NCI-H2107 treated with DMSO at 0.1 percent for 48 hours (cell line): Measurements from ENCODE around the gene EIF2S2.

Experiments used
- DNase-seq: peaks from one replicate; lab custom pipeline; 2025; ENCODE audit not compliant: unreplicated experiment; lab: John Stamatoyannopoulos, UW

The EIF2S2 gene

GRCh38 chr20:34122274-34122980 is 10.4 kb upstream of the EIF2S2 start:
- DNase-seq, result no peak

GRCh38 chr20:34120213-34120612 is 8.2 kb upstream of the EIF2S2 start:
- DNase-seq, result no peak

- no peak for DNase-seq
These were observed 3.2 kb upstream of the EIF2S2 start for GRCh38 chr20:34115232-34115631.

GRCh38 chr20:34114809-34115208 is 2.8 kb upstream of the EIF2S2 start:
- DNase-seq, result no peak

- DNase-seq, result no peak
These were observed 608 bp upstream of the EIF2S2 start for GRCh38 chr20:34112600-34113101.

- no peak for DNase-seq
These were observed 1.1 kb downstream of the EIF2S2 start for GRCh38 chr20:34110745-34111641.

- no peak for DNase-seq
These were observed 1.9 kb downstream of the EIF2S2 start for GRCh38 chr20:34110025-34110744.

GRCh38 chr20:34109442-34109841 is 2.6 kb downstream of the EIF2S2 start:
- DNase-seq, result no peak

GRCh38 chr20:34108616-34109174 is 3.3 kb downstream of the EIF2S2 start:
- DNase-seq, result no peak

GRCh38 chr20:34105978-34106675 is 5.9 kb downstream of the EIF2S2 start:
- no peak for DNase-seq

GRCh38 chr20:34104059-34104458 is 8.0 kb downstream of the EIF2S2 start:
- DNase-seq, result no peak

GRCh38 chr20:34102342-34102741 is 9.7 kb downstream of the EIF2S2 start:
- DNase-seq, result no peak

- no peak for DNase-seq
These were observed 11.5 kb downstream of the EIF2S2 start for GRCh38 chr20:34100576-34100975.

- DNase-seq, result no peak
These were observed 12.4 kb downstream of the EIF2S2 start for GRCh38 chr20:34099675-34100074.

GRCh38 chr20:34098570-34098969 is 13.5 kb downstream of the EIF2S2 start:
- DNase-seq, result no peak

- no peak for DNase-seq
These were observed 15.2 kb downstream of the EIF2S2 start for GRCh38 chr20:34096699-34097444.

GRCh38 chr20:34095825-34096224 is 16.2 kb downstream of the EIF2S2 start:
- no peak for DNase-seq

- no peak for DNase-seq
These were observed 18.1 kb downstream of the EIF2S2 start for GRCh38 chr20:34093895-34094294.

GRCh38 chr20:34091637-34092200 is 20.3 kb downstream of the EIF2S2 start:
- DNase-seq, result no peak
